ENCODE data around the gene UPB1.

DNA sequence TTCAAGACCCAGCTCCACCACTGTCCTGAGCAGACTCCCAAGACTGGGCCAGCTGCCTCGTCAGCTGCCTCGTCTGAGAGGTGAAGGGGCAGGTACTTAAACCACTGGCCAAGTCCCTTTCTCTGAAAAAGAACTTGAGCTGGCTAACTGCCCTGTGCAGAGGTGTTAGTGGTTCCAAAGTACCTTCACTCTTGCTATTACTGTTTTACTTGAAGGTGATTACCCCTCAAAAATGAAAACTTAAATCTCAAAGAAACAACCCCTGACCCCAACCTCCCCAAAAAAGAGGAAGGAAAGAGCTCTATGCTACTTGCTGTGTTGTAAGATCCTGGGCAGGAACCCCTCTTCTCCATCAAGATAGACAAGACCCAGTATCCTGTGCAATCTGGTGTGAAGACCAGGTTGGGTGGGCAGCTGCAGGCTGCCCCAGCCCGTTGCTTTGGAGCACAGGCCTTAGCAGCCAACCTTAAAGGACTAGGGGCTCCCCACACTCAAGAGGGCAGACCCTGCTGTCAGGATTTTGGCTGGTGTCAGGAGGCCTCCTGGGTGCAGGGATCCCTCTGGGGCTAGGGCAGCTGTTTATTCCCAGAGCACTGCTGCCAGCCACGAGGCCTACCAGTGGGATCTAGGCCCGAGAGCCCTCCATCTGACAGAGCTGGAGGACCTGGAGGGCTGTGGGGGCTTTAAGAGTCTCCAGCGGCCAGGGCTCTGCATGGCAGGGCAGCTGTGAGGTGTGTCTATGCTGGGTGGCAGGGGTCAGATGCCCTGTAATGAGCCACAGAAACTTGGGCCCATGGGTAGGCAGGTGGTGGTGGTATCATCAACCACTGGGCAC, 46.8 kb downstream of the UPB1 start:
- TF ChIP-seq, protein P1, sequence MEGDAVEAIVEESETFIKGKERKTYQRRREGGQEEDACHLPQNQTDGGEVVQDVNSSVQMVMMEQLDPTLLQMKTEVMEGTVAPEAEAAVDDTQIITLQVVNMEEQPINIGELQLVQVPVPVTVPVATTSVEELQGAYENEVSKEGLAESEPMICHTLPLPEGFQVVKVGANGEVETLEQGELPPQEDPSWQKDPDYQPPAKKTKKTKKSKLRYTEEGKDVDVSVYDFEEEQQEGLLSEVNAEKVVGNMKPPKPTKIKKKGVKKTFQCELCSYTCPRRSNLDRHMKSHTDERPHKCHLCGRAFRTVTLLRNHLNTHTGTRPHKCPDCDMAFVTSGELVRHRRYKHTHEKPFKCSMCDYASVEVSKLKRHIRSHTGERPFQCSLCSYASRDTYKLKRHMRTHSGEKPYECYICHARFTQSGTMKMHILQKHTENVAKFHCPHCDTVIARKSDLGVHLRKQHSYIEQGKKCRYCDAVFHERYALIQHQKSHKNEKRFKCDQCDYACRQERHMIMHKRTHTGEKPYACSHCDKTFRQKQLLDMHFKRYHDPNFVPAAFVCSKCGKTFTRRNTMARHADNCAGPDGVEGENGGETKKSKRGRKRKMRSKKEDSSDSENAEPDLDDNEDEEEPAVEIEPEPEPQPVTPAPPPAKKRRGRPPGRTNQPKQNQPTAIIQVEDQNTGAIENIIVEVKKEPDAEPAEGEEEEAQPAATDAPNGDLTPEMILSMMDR (IDR thresholded peaks at IDR 0.05; ENCODE audit: poor library complexity): no peak
- TF ChIP-seq EZH2 (IDR thresholded peaks at IDR 0.05; ENCODE audit: borderline replicate concordance): no peak
- TF ChIP-seq EZH2phosphoT487 (IDR thresholded peaks at IDR 0.05; ENCODE audit: low read depth, severe bottlenecking, unreplicated experiment): no peak

Data from hepatocyte (in vitro differentiated cells).